NCI-H1417 (cell line): Measurements from ENCODE around the gene AP3D1.

Source experiments
- DNase-seq, 3 experiments: peaks; one replicate each; lab custom pipeline; 2025; lab: John Stamatoyannopoulos, UW

AP3D1 gene

GRCh38 chr19:2084993-2085720 lies 66.2 kb downstream of the AP3D1 start:
- DNase-seq: no peak

GRCh38 chr19:2083174-2083854 lies 68.1 kb downstream of the AP3D1 start:
- peak in 2 of 3 experiments; percentile 75 to 82 for DNase-seq

- DNase-seq: no peak
Measured at GRCh38 chr19:2081873-2082810, 69.2 kb downstream of the AP3D1 start.

GRCh38 chr19:2080336-2080988 lies 70.9 kb downstream of the AP3D1 start:
- DNase-seq: no peak

- DNase-seq: no peak
Measured at GRCh38 chr19:2079865-2080301, 71.5 kb downstream of the AP3D1 start.

- DNase-seq: no peak
Measured at GRCh38 chr19:2079076-2079864, 72.1 kb downstream of the AP3D1 start.

- no peak for DNase-seq
Measured at GRCh38 chr19:2077833-2078619, 73.3 kb downstream of the AP3D1 start.

- no peak for DNase-seq
Measured at GRCh38 chr19:2077398-2077797, 74.0 kb downstream of the AP3D1 start.

GRCh38 chr19:2076526-2076944 lies 74.8 kb downstream of the AP3D1 start:
- no peak for DNase-seq

GRCh38 chr19:2072757-2073551 lies 78.4 kb downstream of the AP3D1 start:
- DNase-seq: no peak

- no peak for DNase-seq
Measured at GRCh38 chr19:2070986-2071673, 80.2 kb downstream of the AP3D1 start.

- DNase-seq: no peak
Measured at GRCh38 chr19:2070436-2070827, 80.9 kb downstream of the AP3D1 start.

GRCh38 chr19:2064788-2065524 lies 86.4 kb downstream of the AP3D1 start:
- no peak for DNase-seq

GRCh38 chr19:2064395-2064787 lies 87.0 kb downstream of the AP3D1 start:
- DNase-seq: no peak

GRCh38 chr19:2063824-2064223 lies 87.5 kb downstream of the AP3D1 start:
- no peak for DNase-seq

GRCh38 chr19:2062770-2063169 lies 88.6 kb downstream of the AP3D1 start:
- DNase-seq: no peak

- DNase-seq: no peak
Measured at GRCh38 chr19:2062389-2062729, 89.0 kb downstream of the AP3D1 start.
